Measurements from ENCODE around the gene METTL4. TPM values are rescaled to one million over a fixed set of nuclear protein-coding genes. Genes with fewer than 3 reads are reported as not detected.

Gene METTL4
- total RNA-seq, 5 donors from 2014 or later (not counting 1 experiment from before 2014, with no cell fraction given): 15.1 to 27.7 (median 21.4) TPM

GRCh38 chr18:2513616-2514015 is 57.7 kb downstream of the METTL4 start:
- DNase-seq: no peak
- peaks cover 20 to 22% (median 20%) of the 10 kb centered on the region in 3 donors for H3K4me1 Mint-ChIP-seq
- ChIA-PET CTCF (interaction anchor here (0.7 to 1.4 kb wide), 3 partner anchors 10 to 29 kb away, joined by 3 to 4 read pairs (median 3); no protein-coding TSS in a partner anchor), POLR2A (interaction anchor here in 1 of 2 donors (0.7 kb wide), 2 partner anchors 24 to 1139 kb away, joined by 4 to 5 read pairs; no protein-coding TSS in a partner anchor)
- H3K9me3 ChIP-seq: no peaks in the 10 kb centered on the region
- no CpG with 5 or more reads among the region's 1 CpG for WGBS (ENCODE audit: insufficient coverage)
- no peaks in the 10 kb centered on the region for H3K27me3 Mint-ChIP-seq
- H3K27ac ChIP-seq (ENCODE audit: low read length): no peak overlapping the region
- H3K4me3 ChIP-seq (ENCODE audit: control insufficient read depth in 1 of 2, extremely low read depth in 1 of 2, low read length in 1 of 2): no peak overlapping the region
- peaks cover 3% of the 10 kb centered on the region for H3K36me3 Mint-ChIP-seq
- H3K36me3 ChIP-seq (ENCODE audit: control insufficient read depth in 2 of 2, extremely low read depth in 1 of 2, insufficient read depth in 1 of 2, low read length in 1 of 2): no peaks in the 10 kb centered on the region
- peaks cover 0 to 8% (median 0%) of the 10 kb centered on the region in 3 donors for H3K9me3 Mint-ChIP-seq
- H3K4me1 ChIP-seq (ENCODE audit: control insufficient read depth in 1 of 2, extremely low read depth in 1 of 2, insufficient read depth in 2 of 2, low read length in 2 of 2): peaks cover 5 to 10% of the 10 kb centered on the region in 2 experiments
- H3K27ac Mint-ChIP-seq: no peak overlapping the region
- no peak overlapping the region for H3K4me3 Mint-ChIP-seq
- no peak for ATAC-seq (replicated peaks in 1 of 4)
- H3K27me3 ChIP-seq (replicated peaks in 1 of 2; ENCODE audit: control insufficient read depth in 2 of 2, extremely low read depth in 1 of 2, insufficient read depth in 2 of 2, low read length in 1 of 2): no peaks in the 10 kb centered on the region

- H3K36me3 Mint-ChIP-seq: no peaks in the 10 kb centered on the region
- H3K9me3 Mint-ChIP-seq: peaks cover 0 to 8% (median 0%) of the 10 kb centered on the region in 3 donors
- peaks cover 5 to 10% of the 10 kb centered on the region in 2 experiments for H3K4me1 ChIP-seq (ENCODE audit: control insufficient read depth in 1 of 2, extremely low read depth in 1 of 2, insufficient read depth in 2 of 2, low read length in 2 of 2)
- 33% methylated on average over 1 of the region's 2 CpGs for WGBS (ENCODE audit: insufficient coverage)
- DNase-seq: no peak
- ATAC-seq (replicated peaks in 1 of 4): no peak
- no peaks in the 10 kb centered on the region for H3K36me3 ChIP-seq (ENCODE audit: control insufficient read depth in 2 of 2, extremely low read depth in 1 of 2, insufficient read depth in 1 of 2, low read length in 1 of 2)
- ChIA-PET CTCF (no interaction called here), POLR2A (no interaction called here)
- H3K27ac ChIP-seq (ENCODE audit: low read length): no peak overlapping the region
- H3K9me3 ChIP-seq: no peaks in the 10 kb centered on the region
- H3K4me3 ChIP-seq (ENCODE audit: control insufficient read depth in 1 of 2, extremely low read depth in 1 of 2, low read length in 1 of 2): no peak overlapping the region
- no peak overlapping the region for H3K27ac Mint-ChIP-seq
- H3K4me1 Mint-ChIP-seq: peaks cover 18 to 20% (median 18%) of the 10 kb centered on the region in 3 donors
- H3K27me3 ChIP-seq (replicated peaks in 1 of 2; ENCODE audit: control insufficient read depth in 2 of 2, extremely low read depth in 1 of 2, insufficient read depth in 2 of 2, low read length in 1 of 2): no peaks in the 10 kb centered on the region
- H3K4me3 Mint-ChIP-seq: no peak overlapping the region
- no peaks in the 10 kb centered on the region for H3K27me3 Mint-ChIP-seq
Measured at GRCh38 chr18:2512059-2512458, 59.2 kb downstream of the METTL4 start.

- H3K27ac Mint-ChIP-seq: no peak overlapping the region
- H3K4me3 Mint-ChIP-seq: no peak overlapping the region
- ATAC-seq (replicated peaks in 1 of 4) (no peak), DNase-seq (no peak)
- Histone ChIP-seq H3K36me3 (ENCODE audit: control insufficient read depth in 2 of 2, extremely low read depth in 1 of 2, insufficient read depth in 1 of 2, low read length in 1 of 2) (no peaks in the 10 kb centered on the region), H3K27ac (ENCODE audit: low read length) (no peak overlapping the region), H3K9me3 (no peaks in the 10 kb centered on the region), H3K27me3 (replicated peaks in 1 of 2; ENCODE audit: control insufficient read depth in 2 of 2, extremely low read depth in 1 of 2, insufficient read depth in 2 of 2, low read length in 1 of 2) (no peaks in the 10 kb centered on the region), H3K4me1 (ENCODE audit: control insufficient read depth in 1 of 2, extremely low read depth in 1 of 2, insufficient read depth in 2 of 2, low read length in 2 of 2) (peaks cover 5 to 6% of the 10 kb centered on the region in 2 experiments), H3K4me3 (ENCODE audit: control insufficient read depth in 1 of 2, extremely low read depth in 1 of 2, low read length in 1 of 2) (no peak overlapping the region)
- H3K27me3 Mint-ChIP-seq: no peaks in the 10 kb centered on the region
- peaks cover 0 to 8% (median 0%) of the 10 kb centered on the region in 3 donors for H3K9me3 Mint-ChIP-seq
- POLR2A ChIA-PET: no interaction called here
- 100% methylated on average over 1 of the region's 3 CpGs for WGBS (ENCODE audit: insufficient coverage)
- peaks cover 14 to 15% (median 15%) of the 10 kb centered on the region in 3 donors for H3K4me1 Mint-ChIP-seq
- CTCF ChIA-PET: no interaction called here
- peaks cover 3% of the 10 kb centered on the region for H3K36me3 Mint-ChIP-seq
Measured at GRCh38 chr18:2511451-2511850, 59.9 kb downstream of the METTL4 start.

- ATAC-seq (replicated peaks in 1 of 4) (no peak), DNase-seq (no peak)
- Mint-ChIP-seq H3K27me3 (no peaks in the 10 kb centered on the region), H3K27ac (no peak overlapping the region), H3K9me3 (peaks cover 0 to 3% (median 0%) of the 10 kb centered on the region in 3 donors), H3K36me3 (peaks cover 3% of the 10 kb centered on the region), H3K4me1 (peaks cover 3 to 5% (median 4%) of the 10 kb centered on the region in 3 donors), H3K4me3 (no peak overlapping the region)
- H3K9me3 ChIP-seq: no peaks in the 10 kb centered on the region
- no peaks in the 10 kb centered on the region for H3K27me3 ChIP-seq (replicated peaks in 1 of 2; ENCODE audit: control insufficient read depth in 2 of 2, extremely low read depth in 1 of 2, insufficient read depth in 2 of 2, low read length in 1 of 2)
- 60% methylated on average over 1 of the region's 6 CpGs for WGBS (ENCODE audit: insufficient coverage)
- no peaks in the 10 kb centered on the region for H3K4me1 ChIP-seq (ENCODE audit: control insufficient read depth in 1 of 2, extremely low read depth in 1 of 2, insufficient read depth in 2 of 2, low read length in 2 of 2)
- POLR2A ChIA-PET: no interaction called here
- CTCF ChIA-PET: no interaction called here
- H3K36me3 ChIP-seq (ENCODE audit: control insufficient read depth in 2 of 2, extremely low read depth in 1 of 2, insufficient read depth in 1 of 2, low read length in 1 of 2): no peaks in the 10 kb centered on the region
- H3K4me3 ChIP-seq (ENCODE audit: control insufficient read depth in 1 of 2, extremely low read depth in 1 of 2, low read length in 1 of 2): no peak overlapping the region
- H3K27ac ChIP-seq (ENCODE audit: low read length): no peak overlapping the region
Measured at GRCh38 chr18:2510416-2510815, 60.9 kb downstream of the METTL4 start.

- POLR2A ChIA-PET: no interaction called here
- Mint-ChIP-seq H3K9me3 (no peaks in the 10 kb centered on the region), H3K4me1 (no peaks in the 10 kb centered on the region), H3K4me3 (no peak overlapping the region), H3K36me3 (peaks cover 3% of the 10 kb centered on the region), H3K27ac (no peak overlapping the region), H3K27me3 (no peaks in the 10 kb centered on the region)
- DNase-seq (no peak), ATAC-seq (replicated peaks in 1 of 4) (no peak)
- Histone ChIP-seq H3K27me3 (replicated peaks in 1 of 2; ENCODE audit: control insufficient read depth in 2 of 2, extremely low read depth in 1 of 2, insufficient read depth in 2 of 2, low read length in 1 of 2) (no peaks in the 10 kb centered on the region), H3K9me3 (no peaks in the 10 kb centered on the region), H3K36me3 (ENCODE audit: control insufficient read depth in 2 of 2, extremely low read depth in 1 of 2, insufficient read depth in 1 of 2, low read length in 1 of 2) (no peaks in the 10 kb centered on the region), H3K27ac (ENCODE audit: low read length) (no peak overlapping the region), H3K4me1 (ENCODE audit: control insufficient read depth in 1 of 2, extremely low read depth in 1 of 2, insufficient read depth in 2 of 2, low read length in 2 of 2) (no peaks in the 10 kb centered on the region), H3K4me3 (ENCODE audit: control insufficient read depth in 1 of 2, extremely low read depth in 1 of 2, low read length in 1 of 2) (no peak overlapping the region)
- 63% methylated on average over 3 of the region's 3 CpGs for WGBS (ENCODE audit: insufficient coverage)
- CTCF ChIA-PET: no interaction called here
Measured at GRCh38 chr18:2508678-2509077, 62.6 kb downstream of the METTL4 start.

- H3K4me3 Mint-ChIP-seq: no peak overlapping the region
- no peak overlapping the region for H3K27ac Mint-ChIP-seq
- ATAC-seq (replicated peaks in 1 of 4) (no peak), DNase-seq (no peak)
- H3K9me3 Mint-ChIP-seq: no peaks in the 10 kb centered on the region
- no peaks in the 10 kb centered on the region for H3K27me3 ChIP-seq (replicated peaks in 1 of 2; ENCODE audit: control insufficient read depth in 2 of 2, extremely low read depth in 1 of 2, insufficient read depth in 2 of 2, low read length in 1 of 2)
- ChIA-PET POLR2A (no interaction called here), CTCF (no interaction called here)
- no peaks in the 10 kb centered on the region for H3K4me1 ChIP-seq (ENCODE audit: control insufficient read depth in 1 of 2, extremely low read depth in 1 of 2, insufficient read depth in 2 of 2, low read length in 2 of 2)
- no peaks in the 10 kb centered on the region for H3K4me1 Mint-ChIP-seq
- peaks cover 3% of the 10 kb centered on the region for H3K36me3 Mint-ChIP-seq
- H3K9me3 ChIP-seq: no peaks in the 10 kb centered on the region
- H3K27ac ChIP-seq (ENCODE audit: low read length): no peak overlapping the region
- no peaks in the 10 kb centered on the region for H3K36me3 ChIP-seq (ENCODE audit: control insufficient read depth in 2 of 2, extremely low read depth in 1 of 2, insufficient read depth in 1 of 2, low read length in 1 of 2)
- H3K27me3 Mint-ChIP-seq: peaks cover 0 to 1% of the 10 kb centered on the region in 2 donors
- no CpG with 5 or more reads among the region's 2 CpGs for WGBS (ENCODE audit: insufficient coverage)
- H3K4me3 ChIP-seq (ENCODE audit: control insufficient read depth in 1 of 2, extremely low read depth in 1 of 2, low read length in 1 of 2): no peak overlapping the region
Measured at GRCh38 chr18:2508155-2508554, 63.1 kb downstream of the METTL4 start.

- Mint-ChIP-seq H3K9me3 (no peaks in the 10 kb centered on the region), H3K36me3 (peaks cover 3% of the 10 kb centered on the region), H3K27ac (no peak overlapping the region), H3K4me3 (no peak overlapping the region), H3K4me1 (no peaks in the 10 kb centered on the region), H3K27me3 (peaks cover 0 to 8% of the 10 kb centered on the region in 2 donors)
- Histone ChIP-seq H3K4me1 (ENCODE audit: control insufficient read depth in 1 of 2, extremely low read depth in 1 of 2, insufficient read depth in 2 of 2, low read length in 2 of 2) (no peaks in the 10 kb centered on the region), H3K9me3 (no peaks in the 10 kb centered on the region), H3K4me3 (ENCODE audit: control insufficient read depth in 1 of 2, extremely low read depth in 1 of 2, low read length in 1 of 2) (no peak overlapping the region), H3K27me3 (replicated peaks in 1 of 2; ENCODE audit: control insufficient read depth in 2 of 2, extremely low read depth in 1 of 2, insufficient read depth in 2 of 2, low read length in 1 of 2) (peaks cover 0 to 3% of the 10 kb centered on the region in 2 experiments), H3K36me3 (ENCODE audit: control insufficient read depth in 2 of 2, extremely low read depth in 1 of 2, insufficient read depth in 1 of 2, low read length in 1 of 2) (no peaks in the 10 kb centered on the region), H3K27ac (ENCODE audit: low read length) (no peak overlapping the region)
- CTCF ChIA-PET: no interaction called here
- DNase-seq (no peak), ATAC-seq (replicated peaks in 1 of 4) (no peak)
- no CpG with 5 or more reads among the region's 1 CpG for WGBS (ENCODE audit: insufficient coverage)
- POLR2A ChIA-PET: no interaction called here
Measured at GRCh38 chr18:2504642-2505041, 66.7 kb downstream of the METTL4 start.

All from T-cell (primary cell).